Measurements from ENCODE around the gene PPM1H. TPM values are rescaled to one million over a fixed set of nuclear protein-coding genes. Genes with fewer than 3 reads are reported as not detected.

PPM1H gene
- total RNA-seq, 2 experiments from 2014 or later, result not detected

DNA sequence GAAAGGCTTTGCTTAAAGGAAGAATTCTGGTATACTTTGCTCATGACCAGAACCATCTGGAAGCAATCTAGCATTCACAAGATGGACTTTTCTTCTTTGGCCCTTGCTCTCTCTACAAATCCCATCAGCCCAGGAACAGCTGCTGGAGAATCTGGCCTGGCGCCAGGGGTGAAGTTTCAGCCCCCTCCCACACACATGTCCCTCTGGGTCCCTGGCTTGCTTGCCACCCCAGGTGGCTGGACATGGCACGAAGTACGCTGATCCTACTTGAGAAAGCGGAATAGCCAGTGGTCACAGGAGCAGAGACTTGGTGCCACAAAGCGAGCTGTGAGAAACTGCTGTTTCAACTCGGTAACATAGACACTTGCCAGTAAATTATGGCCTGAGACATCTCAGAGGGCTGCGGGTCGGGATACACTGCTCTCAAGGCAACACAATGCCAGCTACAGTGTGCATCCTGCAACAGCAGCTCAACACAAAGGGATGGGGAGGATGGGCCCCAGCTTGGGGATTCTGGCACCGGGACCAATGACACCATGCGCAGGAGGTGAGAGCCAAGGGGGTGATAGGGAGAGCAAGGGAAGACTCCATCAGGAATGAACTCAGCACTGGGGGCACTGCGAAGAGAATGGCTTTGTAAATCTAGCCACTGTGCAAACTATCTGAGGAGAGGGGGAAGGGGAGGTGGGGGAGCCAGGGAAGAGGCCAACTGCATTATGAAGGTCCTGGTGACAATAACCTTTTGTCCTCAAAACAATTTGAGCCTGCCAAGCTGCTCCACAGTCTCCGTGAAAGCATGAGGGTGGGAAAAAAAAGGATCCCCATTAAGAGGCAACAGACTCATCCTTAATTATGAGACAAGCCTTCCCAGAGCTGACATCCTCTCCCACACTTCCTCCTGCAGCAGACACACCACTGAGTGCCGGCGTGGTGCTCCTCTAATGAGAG, 219.9 kb downstream of the PPM1H start:
- no peak overlapping the region for H3K27ac Mint-ChIP-seq
- DNase-seq, result no peak
- H3K27me3 Mint-ChIP-seq, result no peaks in the 10 kb centered on the region
- H3K36me3 Mint-ChIP-seq (ENCODE audit: low read depth), result no peaks in the 10 kb centered on the region
- H3K4me3 Mint-ChIP-seq, result no peak overlapping the region
- ChIA-PET POLR2A (no interaction called here), CTCF (no interaction called here)
- H3K9me3 Mint-ChIP-seq, result no peaks in the 10 kb centered on the region
- H3K4me1 Mint-ChIP-seq, result no peaks in the 10 kb centered on the region

DNA sequence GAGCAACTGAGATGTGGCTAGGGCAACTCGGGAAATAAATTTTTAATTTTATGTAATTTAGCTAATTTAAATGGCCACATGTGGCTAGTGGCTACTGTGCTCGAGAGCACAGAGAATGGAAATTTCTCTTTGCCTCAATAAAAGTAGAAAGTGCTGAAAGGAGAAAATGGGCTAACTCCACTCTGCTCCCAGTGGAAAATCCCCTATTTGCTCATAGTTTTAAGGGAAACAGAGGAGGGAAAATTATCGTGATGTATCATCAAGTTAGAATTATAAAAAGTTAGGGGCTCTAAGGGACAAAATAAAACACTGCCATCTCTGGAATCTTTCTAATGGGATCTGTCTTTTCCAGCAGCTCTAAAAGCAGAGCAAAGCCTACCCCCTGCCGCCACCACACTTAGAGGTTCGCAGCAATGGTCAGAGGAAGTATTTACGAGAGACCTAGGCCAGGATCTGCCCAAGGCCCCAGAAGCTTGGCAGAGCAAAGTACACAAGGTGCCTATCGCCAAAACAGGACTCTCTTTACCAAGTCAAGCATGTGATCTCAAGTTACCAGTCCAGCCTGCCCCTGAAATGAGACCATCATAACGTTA, 220.7 kb downstream of the PPM1H start:
- ChIA-PET POLR2A (no interaction called here), CTCF (interaction anchor here (1.0 kb wide), 1 partner anchor 35 kb away, joined by 3 read pairs; no protein-coding TSS in a partner anchor)
- H3K36me3 Mint-ChIP-seq (ENCODE audit: low read depth), result no peaks in the 10 kb centered on the region
- no peak for DNase-seq
- no peak overlapping the region for H3K4me3 Mint-ChIP-seq
- no peaks in the 10 kb centered on the region for H3K27me3 Mint-ChIP-seq
- H3K4me1 Mint-ChIP-seq, result no peaks in the 10 kb centered on the region
- H3K9me3 Mint-ChIP-seq, result no peaks in the 10 kb centered on the region
- no peak overlapping the region for H3K27ac Mint-ChIP-seq

DNA sequence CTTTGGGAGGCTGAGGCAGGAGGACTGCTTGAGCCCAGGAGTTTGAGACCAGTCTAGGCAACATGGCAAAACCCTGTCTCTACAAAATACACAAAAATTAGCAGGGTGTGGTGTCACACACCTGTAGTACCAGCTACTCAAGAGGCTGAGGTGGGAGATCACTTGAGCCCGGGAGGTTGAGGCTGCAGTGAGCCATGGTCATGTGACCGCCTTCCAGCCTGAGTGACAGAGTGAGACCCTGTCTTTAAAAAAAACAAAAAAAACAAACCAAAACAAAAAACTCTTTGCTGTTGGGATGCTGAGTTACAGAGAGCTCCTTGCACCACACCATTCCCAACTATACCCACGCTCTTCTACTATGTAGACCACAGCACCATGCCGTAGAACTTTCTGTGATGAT, 221.2 kb downstream of the PPM1H start:
- Mint-ChIP-seq H3K4me1 (no peaks in the 10 kb centered on the region), H3K9me3 (no peaks in the 10 kb centered on the region), H3K4me3 (no peak overlapping the region), H3K36me3 (ENCODE audit: low read depth) (no peaks in the 10 kb centered on the region), H3K27ac (no peak overlapping the region), H3K27me3 (no peaks in the 10 kb centered on the region)
- ChIA-PET POLR2A (no interaction called here), CTCF (interaction anchor here (0.5 to 1.5 kb wide), 3 partner anchors 7 to 1952 kb away, joined by 3 read pairs; no protein-coding TSS in a partner anchor)
- DNase-seq, result no peak

GRCh38 chr12:62712681-62713573, 222.0 kb downstream of the PPM1H start:
- Mint-ChIP-seq H3K4me3 (no peak overlapping the region), H3K27ac (no peak overlapping the region), H3K27me3 (no peaks in the 10 kb centered on the region), H3K4me1 (no peaks in the 10 kb centered on the region), H3K36me3 (ENCODE audit: low read depth) (no peaks in the 10 kb centered on the region), H3K9me3 (no peaks in the 10 kb centered on the region)
- DNase-seq, result no peak
- CTCF ChIA-PET, result interaction anchor here (0.5 to 1.5 kb wide), 4 partner anchors 8 to 1953 kb away, joined by 3 read pairs; no protein-coding TSS in a partner anchor
- POLR2A ChIA-PET, result no interaction called here

- Mint-ChIP-seq H3K27ac (no peak overlapping the region), H3K27me3 (peaks cover 2% of the 10 kb centered on the region), H3K36me3 (ENCODE audit: low read depth) (no peaks in the 10 kb centered on the region), H3K4me3 (no peak overlapping the region), H3K4me1 (no peaks in the 10 kb centered on the region), H3K9me3 (no peaks in the 10 kb centered on the region)
- no peak for DNase-seq
- POLR2A ChIA-PET, result no interaction called here
- CTCF ChIA-PET, result interaction anchor here (1.1 to 1.2 kb wide), 2 partner anchors 15 to 22 kb away, joined by 3 to 4 read pairs; no protein-coding TSS in a partner anchor
Observed at GRCh38 chr12:62711631-62712241, 223.2 kb downstream of the PPM1H start.

DNA sequence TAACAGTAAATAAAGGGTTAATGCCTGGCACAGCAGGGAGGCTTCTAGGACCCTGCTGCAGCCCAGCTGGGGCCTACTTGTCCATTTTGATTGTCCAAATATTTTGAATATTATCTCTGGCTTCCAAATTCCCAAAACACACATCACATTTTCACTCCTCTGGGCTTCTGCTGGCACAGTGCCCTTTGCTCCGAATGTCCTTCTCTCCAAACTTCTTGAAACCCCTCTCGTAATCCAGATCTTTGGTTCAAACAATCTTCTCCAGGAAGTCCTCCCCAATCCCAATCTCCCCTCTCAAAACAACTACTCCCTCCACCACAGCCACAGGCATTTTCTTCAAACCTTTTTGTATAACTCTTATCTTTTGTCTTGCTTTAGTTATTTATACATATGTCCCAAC, 225.6 kb downstream of the PPM1H start:
- peaks cover 2% of the 10 kb centered on the region for H3K27me3 Mint-ChIP-seq
- CTCF ChIA-PET, result no interaction called here
- H3K36me3 Mint-ChIP-seq (ENCODE audit: low read depth), result no peaks in the 10 kb centered on the region
- H3K9me3 Mint-ChIP-seq, result no peaks in the 10 kb centered on the region
- no peak for DNase-seq
- POLR2A ChIA-PET, result no interaction called here
- H3K27ac Mint-ChIP-seq, result no peak overlapping the region
- no peaks in the 10 kb centered on the region for H3K4me1 Mint-ChIP-seq
- H3K4me3 Mint-ChIP-seq, result no peak overlapping the region

GRCh38 chr12:62707939-62708338, 227.0 kb downstream of the PPM1H start:
- no peak overlapping the region for H3K27ac Mint-ChIP-seq
- no peak for DNase-seq
- H3K36me3 Mint-ChIP-seq (ENCODE audit: low read depth), result no peaks in the 10 kb centered on the region
- no peaks in the 10 kb centered on the region for H3K9me3 Mint-ChIP-seq
- ChIA-PET POLR2A (no interaction called here), CTCF (interaction anchor here (0.5 kb wide), 1 partner anchor 15 kb away, joined by 4 read pairs; no protein-coding TSS in a partner anchor)
- H3K27me3 Mint-ChIP-seq, result peaks cover 2% of the 10 kb centered on the region
- H3K4me3 Mint-ChIP-seq, result no peak overlapping the region
- no peaks in the 10 kb centered on the region for H3K4me1 Mint-ChIP-seq

DNA sequence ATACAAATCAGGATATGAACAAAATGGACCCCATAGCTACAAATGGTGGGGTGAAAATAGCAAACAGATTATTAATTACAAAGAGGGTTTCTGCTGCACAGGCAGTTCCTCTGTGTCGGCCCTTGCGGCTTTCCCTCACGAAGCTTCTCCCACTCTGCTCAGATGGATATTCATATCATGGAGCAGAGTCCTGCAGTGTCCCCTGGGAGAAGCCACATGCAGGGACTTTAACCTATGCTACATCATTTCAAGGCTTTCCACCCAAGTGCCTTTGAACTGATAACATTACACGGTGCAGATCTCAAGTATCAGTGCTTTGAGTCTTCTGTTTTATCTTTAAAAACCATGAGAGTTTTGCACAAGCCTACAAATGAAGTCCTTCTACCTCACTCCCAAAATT, 229.1 kb downstream of the PPM1H start:
- no peaks in the 10 kb centered on the region for H3K9me3 Mint-ChIP-seq

DNA sequence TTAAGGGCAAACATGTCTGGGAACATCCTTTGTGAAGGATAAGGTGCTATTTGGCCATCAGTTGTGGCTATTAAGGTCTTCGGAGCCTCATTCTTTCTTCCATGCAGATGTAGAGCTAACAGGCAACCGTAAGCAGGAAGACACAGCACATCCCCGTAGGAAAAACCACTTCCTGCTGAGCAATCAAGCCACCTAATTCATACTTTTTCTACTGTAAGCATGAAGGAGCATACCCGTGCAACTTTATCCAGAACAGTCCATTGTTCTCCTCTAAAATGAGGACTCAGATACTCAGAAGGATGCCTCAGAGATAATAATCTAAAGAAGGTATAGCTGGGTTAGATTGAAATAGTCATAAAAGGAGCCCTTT, 232.0 kb downstream of the PPM1H start:
- CTCF ChIA-PET, result interaction anchor here (1.0 kb wide), 1 partner anchor 13 kb away, joined by 4 read pairs; no protein-coding TSS in a partner anchor
- H3K4me3 Mint-ChIP-seq, result no peak overlapping the region
- POLR2A ChIA-PET, result no interaction called here
- no peak for DNase-seq
- H3K27ac Mint-ChIP-seq, result no peak overlapping the region
- H3K4me1 Mint-ChIP-seq, result no peaks in the 10 kb centered on the region
- peaks cover 2% of the 10 kb centered on the region for H3K9me3 Mint-ChIP-seq
- H3K36me3 Mint-ChIP-seq (ENCODE audit: low read depth), result no peaks in the 10 kb centered on the region
- peaks cover 2% of the 10 kb centered on the region for H3K27me3 Mint-ChIP-seq

More for the DNA sequence above, 229.1 kb downstream of the PPM1H start:
- CTCF ChIA-PET, result interaction anchor here (1.1 to 1.8 kb wide), 2 partner anchors 11 to 120 kb away, joined by 4 to 6 read pairs; no protein-coding TSS in a partner anchor
- H3K4me3 Mint-ChIP-seq, result no peak overlapping the region
- DNase-seq, result no peak
- H3K4me1 Mint-ChIP-seq, result no peaks in the 10 kb centered on the region
- no peaks in the 10 kb centered on the region for H3K36me3 Mint-ChIP-seq (ENCODE audit: low read depth)
- no peak overlapping the region for H3K27ac Mint-ChIP-seq
- POLR2A ChIA-PET, result no interaction called here
- H3K27me3 Mint-ChIP-seq, result peaks cover 2% of the 10 kb centered on the region

GRCh38 chr12:62701492-62701891, 233.5 kb downstream of the PPM1H start:
- Mint-ChIP-seq H3K4me1 (peaks cover 3% of the 10 kb centered on the region), H3K9me3 (peaks cover 2% of the 10 kb centered on the region), H3K27ac (no peak overlapping the region), H3K27me3 (no peaks in the 10 kb centered on the region), H3K36me3 (ENCODE audit: low read depth) (no peaks in the 10 kb centered on the region), H3K4me3 (no peak overlapping the region)
- DNase-seq, result no peak
- POLR2A ChIA-PET, result no interaction called here
- CTCF ChIA-PET, result no interaction called here

GRCh38 chr12:62700091-62700880, 234.7 kb downstream of the PPM1H start:
- H3K27me3 Mint-ChIP-seq, result no peaks in the 10 kb centered on the region
- peaks cover 2% of the 10 kb centered on the region for H3K9me3 Mint-ChIP-seq
- no peaks in the 10 kb centered on the region for H3K36me3 Mint-ChIP-seq (ENCODE audit: low read depth)
- H3K4me3 Mint-ChIP-seq, result no peak overlapping the region
- no peak for DNase-seq
- peaks cover 7% of the 10 kb centered on the region for H3K4me1 Mint-ChIP-seq
- no peak overlapping the region for H3K27ac Mint-ChIP-seq
- ChIA-PET CTCF (no interaction called here), POLR2A (no interaction called here)

DNA sequence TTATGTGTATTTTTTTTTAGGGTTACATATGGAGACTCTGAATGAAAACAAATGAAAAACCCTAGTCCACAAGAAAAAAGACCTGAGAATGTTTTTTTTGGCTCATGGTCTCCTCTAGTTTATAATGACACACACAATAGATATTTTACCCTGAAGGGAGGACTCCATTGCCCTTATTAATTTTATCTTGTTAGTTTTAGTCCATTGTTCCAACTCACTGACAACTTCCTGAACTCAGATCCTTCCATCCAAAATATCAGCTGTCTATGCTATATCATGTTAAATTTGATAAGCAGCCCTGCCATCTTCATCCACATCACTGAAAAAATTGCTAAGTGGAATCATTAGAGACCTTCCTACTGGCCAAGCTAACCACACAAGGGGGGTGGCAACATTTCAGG, 236.2 kb downstream of the PPM1H start:
- no peak overlapping the region for H3K4me3 Mint-ChIP-seq
- no peak for DNase-seq
- peaks cover 2% of the 10 kb centered on the region for H3K9me3 Mint-ChIP-seq
- no peaks in the 10 kb centered on the region for H3K27me3 Mint-ChIP-seq
- POLR2A ChIA-PET, result no interaction called here
- CTCF ChIA-PET, result interaction anchor here (1.3 to 1.6 kb wide), 2 partner anchors 13 to 18 kb away, joined by 3 to 5 read pairs; no protein-coding TSS in a partner anchor
- H3K36me3 Mint-ChIP-seq (ENCODE audit: low read depth), result no peaks in the 10 kb centered on the region
- peaks cover 12% of the 10 kb centered on the region for H3K4me1 Mint-ChIP-seq
- H3K27ac Mint-ChIP-seq, result no peak overlapping the region

All from activated CD4-positive, alpha-beta T cell treated with anti-CD3 and anti-CD28 coated beads, Interleukin-2, amount 10 ng/mL, durations not matched to agents 7 days and 5 days (primary cell).